Measurements from ENCODE around the gene CBLN3.

The CBLN3 gene

DNA sequence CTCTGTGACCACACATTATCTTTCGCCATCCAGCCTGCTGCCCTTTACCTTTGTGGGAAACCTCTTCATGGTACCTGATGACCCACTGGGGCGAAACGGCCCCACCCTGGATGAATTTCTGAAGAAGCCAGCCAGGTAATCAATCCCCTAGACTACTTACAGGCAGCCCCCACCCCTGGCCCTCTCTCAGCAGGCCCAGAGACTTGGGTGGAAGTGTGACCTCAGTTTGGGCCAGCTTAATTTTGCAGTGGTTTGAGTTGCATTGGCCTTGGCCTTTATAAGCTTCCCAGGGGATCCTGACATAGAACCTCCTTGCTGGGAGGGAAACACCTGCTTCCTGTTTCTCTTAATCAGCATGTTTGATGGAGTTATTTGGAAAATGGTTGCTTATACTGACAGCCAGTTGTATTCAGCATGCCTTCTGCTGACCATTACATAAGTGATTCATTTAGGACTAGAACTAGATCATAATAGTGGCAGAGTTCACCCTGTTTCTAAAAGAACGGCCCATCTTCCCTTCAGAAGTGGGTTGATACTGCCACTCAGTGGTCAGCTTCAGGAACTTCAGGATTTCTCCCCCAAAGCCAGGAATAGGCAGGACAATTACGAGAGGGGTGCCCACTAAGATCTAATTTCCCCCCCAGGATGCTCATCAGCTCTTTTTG is 7.0 kb upstream of the CBLN3 start:
- no peaks in the 10 kb centered on the region for H3K9me3 ChIP-seq (ENCODE audit: low read depth, low read length)
- no peak overlapping the region for H3K9ac ChIP-seq (ENCODE audit: insufficient read length)
- no peak overlapping the region for H3K4me3 ChIP-seq
- TF ChIP-seq POLR2AphosphoS5 (IDR thresholded peaks at IDR 0.05; ENCODE audit: borderline replicate concordance, low read depth, low read length) (peak; percentile 37; the same call in 1 of the 2 replicates), EZH2 (IDR thresholded peaks at IDR 0.05) (no peak), FOXP2 (optimal IDR thresholded peaks at IDR 0.05; ENCODE audit: control extremely low read depth, extremely low read length, insufficient read depth) (no peak)
- no peak for DNase-seq (ENCODE audit: low read depth, low spot score)
- peaks cover 30% of the 10 kb centered on the region for H3K36me3 ChIP-seq (ENCODE audit: insufficient read depth, low read length)
- H3K27ac ChIP-seq: no peak overlapping the region

DNA sequence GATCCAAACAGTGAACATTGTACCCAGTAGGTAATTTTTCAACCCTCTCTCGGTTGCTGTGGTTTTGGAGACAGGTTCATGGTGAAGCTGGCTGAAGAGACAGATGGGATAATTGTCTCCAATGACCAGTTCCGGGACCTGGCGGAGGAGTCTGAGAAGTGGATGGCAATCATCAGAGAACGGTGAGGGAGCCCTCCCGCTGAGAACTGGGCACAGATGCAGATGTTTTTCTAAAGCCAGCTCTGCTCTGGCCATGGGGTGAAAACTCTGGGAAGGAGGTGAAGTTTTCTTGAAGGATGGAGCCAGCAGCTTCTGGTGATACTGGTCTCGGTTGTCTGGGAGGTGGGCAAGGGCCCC is 6.5 kb upstream of the CBLN3 start:
- H3K36me3 ChIP-seq (ENCODE audit: insufficient read depth, low read length): peaks cover 29% of the 10 kb centered on the region
- no peak for DNase-seq (ENCODE audit: low read depth, low spot score)
- no peak overlapping the region for H3K27ac ChIP-seq
- no peak overlapping the region for H3K4me3 ChIP-seq
- no peaks in the 10 kb centered on the region for H3K9me3 ChIP-seq (ENCODE audit: low read depth, low read length)
- TF ChIP-seq POLR2AphosphoS5 (IDR thresholded peaks at IDR 0.05; ENCODE audit: borderline replicate concordance, low read depth, low read length) (no peak), FOXP2 (optimal IDR thresholded peaks at IDR 0.05; ENCODE audit: control extremely low read depth, extremely low read length, insufficient read depth) (no peak), EZH2 (IDR thresholded peaks at IDR 0.05) (no peak)
- no peak overlapping the region for H3K9ac ChIP-seq (ENCODE audit: insufficient read length)

DNA sequence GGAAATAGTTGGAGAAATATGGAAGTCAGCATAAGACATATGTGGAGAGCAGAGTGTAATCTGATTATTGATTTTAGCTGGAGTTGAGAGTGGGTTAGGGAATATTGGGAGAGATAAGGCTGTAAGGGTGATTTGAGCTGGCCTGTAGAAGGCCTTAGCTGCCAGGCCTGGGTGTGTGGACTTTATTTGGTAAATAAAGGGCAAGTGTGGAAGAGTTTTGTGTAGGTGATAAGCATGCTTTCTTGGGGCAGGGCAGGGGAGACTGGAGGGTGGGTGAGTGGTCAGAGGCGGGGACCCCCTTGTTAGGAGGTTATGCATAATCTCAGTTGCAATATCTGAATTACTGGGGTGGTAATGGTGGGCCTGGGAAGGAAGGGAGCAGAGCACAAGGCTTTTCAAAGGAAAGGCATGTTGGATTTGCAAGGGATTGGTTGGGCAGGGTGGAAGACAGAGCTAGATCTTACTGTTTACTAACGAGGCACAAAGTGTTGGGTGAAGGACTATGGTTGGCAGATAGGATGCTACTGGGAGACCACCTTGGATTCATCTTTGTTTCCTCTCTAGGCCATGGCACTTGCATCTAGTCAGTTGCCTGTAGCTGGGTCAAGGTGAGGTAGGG is 5.8 kb upstream of the CBLN3 start:
- peaks cover 23% of the 10 kb centered on the region for H3K36me3 ChIP-seq (ENCODE audit: insufficient read depth, low read length)
- no peak overlapping the region for H3K9ac ChIP-seq (ENCODE audit: insufficient read length)
- DNase-seq (ENCODE audit: low read depth, low spot score): no peak
- H3K27ac ChIP-seq: no peak overlapping the region
- no peaks in the 10 kb centered on the region for H3K9me3 ChIP-seq (ENCODE audit: low read depth, low read length)
- H3K4me3 ChIP-seq: no peak overlapping the region
- TF ChIP-seq EZH2 (IDR thresholded peaks at IDR 0.05): no peak
- no peak for TF ChIP-seq FOXP2 (optimal IDR thresholded peaks at IDR 0.05; ENCODE audit: control extremely low read depth, extremely low read length, insufficient read depth)
- no peak for TF ChIP-seq POLR2AphosphoS5 (IDR thresholded peaks at IDR 0.05; ENCODE audit: borderline replicate concordance, low read depth, low read length)

DNA sequence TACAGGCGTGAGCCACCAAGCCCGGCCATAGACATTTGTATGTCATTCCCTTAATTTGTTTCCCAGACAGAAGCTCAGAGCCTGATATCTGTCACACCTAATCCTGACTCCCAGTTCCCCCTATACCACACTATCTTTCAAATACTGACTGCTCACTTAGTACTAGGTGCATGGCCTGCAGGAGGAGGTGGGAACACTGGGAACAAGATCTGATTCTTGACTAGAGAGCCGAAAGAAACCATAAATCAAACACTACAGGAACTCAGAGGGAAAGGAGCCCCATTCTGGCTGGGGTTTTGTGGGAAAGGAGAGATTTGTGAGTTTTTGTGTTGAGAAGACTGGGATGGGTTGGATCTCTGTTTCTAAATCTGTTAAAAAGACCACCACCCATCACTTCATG is 5.2 kb upstream of the CBLN3 start:
- TF ChIP-seq POLR2AphosphoS5 (IDR thresholded peaks at IDR 0.05; ENCODE audit: borderline replicate concordance, low read depth, low read length): no peak
- H3K36me3 ChIP-seq (ENCODE audit: insufficient read depth, low read length): peaks cover 17% of the 10 kb centered on the region
- H3K9me3 ChIP-seq (ENCODE audit: low read depth, low read length): no peaks in the 10 kb centered on the region
- no peak overlapping the region for H3K9ac ChIP-seq (ENCODE audit: insufficient read length)
- H3K27ac ChIP-seq: no peak overlapping the region
- no peak overlapping the region for H3K4me3 ChIP-seq
- DNase-seq (ENCODE audit: low read depth, low spot score): no peak

DNA sequence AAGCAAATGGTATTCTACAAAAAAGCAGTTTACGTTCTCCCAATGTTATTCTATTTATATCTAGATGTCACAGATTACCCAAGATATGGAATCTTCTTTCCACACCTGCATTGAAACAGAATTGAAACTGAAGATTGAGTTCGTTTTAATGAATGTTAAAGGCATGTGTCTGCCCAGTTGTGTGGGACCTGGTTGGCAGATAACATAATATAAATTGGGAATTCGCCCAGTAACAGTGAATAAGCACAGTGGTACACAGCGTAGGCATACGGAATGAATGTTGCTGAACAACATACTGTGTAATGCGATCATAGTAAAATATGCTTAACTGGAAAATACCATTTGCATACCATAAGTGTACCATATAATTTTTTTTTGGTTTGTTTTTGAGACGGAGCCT is 4.6 kb upstream of the CBLN3 start:
- Histone ChIP-seq H3K27ac (no peak overlapping the region), H3K36me3 (ENCODE audit: insufficient read depth, low read length) (peaks cover 11% of the 10 kb centered on the region; the same call in 1 of the 2 replicates), H3K4me3 (no peak overlapping the region), H3K9me3 (ENCODE audit: low read depth, low read length) (no peaks in the 10 kb centered on the region), H3K9ac (ENCODE audit: insufficient read length) (no peak overlapping the region)
- no peak for TF ChIP-seq FOXP2 (optimal IDR thresholded peaks at IDR 0.05; ENCODE audit: control extremely low read depth, extremely low read length, insufficient read depth)
- no peak for TF ChIP-seq EZH2 (IDR thresholded peaks at IDR 0.05)
- no peak for TF ChIP-seq POLR2AphosphoS5 (IDR thresholded peaks at IDR 0.05; ENCODE audit: borderline replicate concordance, low read depth, low read length)
- no peak for DNase-seq (ENCODE audit: low read depth, low spot score)

DNA sequence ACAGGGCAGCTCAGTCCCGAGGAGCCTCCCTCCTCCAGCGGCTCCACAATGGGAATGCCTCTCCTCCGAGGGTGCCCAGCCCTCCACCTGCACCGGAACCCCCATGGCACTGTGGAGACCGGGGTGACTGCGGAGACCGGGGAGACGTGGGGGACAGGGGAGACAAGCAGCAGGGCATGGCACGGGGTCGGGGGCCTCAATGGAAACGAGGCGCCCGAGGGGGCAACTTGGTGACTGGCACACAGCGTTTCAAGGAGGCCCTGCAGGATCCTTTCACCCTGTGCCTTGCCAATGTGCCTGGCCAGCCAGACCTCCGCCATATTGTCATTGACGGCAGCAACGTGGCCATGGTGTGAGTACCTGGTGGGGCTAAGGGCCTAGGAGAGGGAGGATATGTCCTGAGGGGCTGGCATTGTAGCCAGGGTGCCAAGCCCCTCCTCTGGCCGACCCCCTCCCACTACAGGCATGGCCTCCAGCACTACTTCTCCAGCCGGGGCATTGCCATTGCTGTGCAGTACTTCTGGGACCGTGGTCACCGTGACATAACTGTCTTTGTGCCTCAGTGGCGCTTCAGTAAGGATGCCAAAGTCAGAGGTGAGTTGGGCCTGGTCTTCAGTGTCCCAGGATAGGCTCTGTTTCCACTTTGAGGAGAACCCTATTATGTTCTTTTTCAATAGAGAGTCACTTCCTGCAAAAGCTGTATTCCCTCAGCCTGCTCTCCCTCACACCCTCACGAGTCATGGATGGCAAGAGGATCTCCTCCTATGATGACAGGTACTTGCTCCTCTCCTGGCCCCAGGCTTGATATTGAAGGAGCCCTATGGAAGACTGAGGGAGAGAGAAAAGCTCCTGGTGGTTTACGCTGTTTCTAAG is 3.0 kb upstream of the CBLN3 start:
- H3K9me3 ChIP-seq (ENCODE audit: low read depth, low read length): no peaks in the 10 kb centered on the region
- H3K4me3 ChIP-seq: no peak overlapping the region
- TF ChIP-seq FOXP2 (optimal IDR thresholded peaks at IDR 0.05; ENCODE audit: control extremely low read depth, extremely low read length, insufficient read depth): no peak
- TF ChIP-seq POLR2AphosphoS5 (IDR thresholded peaks at IDR 0.05; ENCODE audit: borderline replicate concordance, low read depth, low read length): no peak
- TF ChIP-seq EZH2 (IDR thresholded peaks at IDR 0.05): no peak
- no peak overlapping the region for H3K9ac ChIP-seq (ENCODE audit: insufficient read length)
- H3K36me3 ChIP-seq (ENCODE audit: insufficient read depth, low read length): peaks cover 4% of the 10 kb centered on the region; the same call in 1 of the 2 replicates
- no peak for DNase-seq (ENCODE audit: low read depth, low spot score)
- no peak overlapping the region for H3K27ac ChIP-seq

DNA sequence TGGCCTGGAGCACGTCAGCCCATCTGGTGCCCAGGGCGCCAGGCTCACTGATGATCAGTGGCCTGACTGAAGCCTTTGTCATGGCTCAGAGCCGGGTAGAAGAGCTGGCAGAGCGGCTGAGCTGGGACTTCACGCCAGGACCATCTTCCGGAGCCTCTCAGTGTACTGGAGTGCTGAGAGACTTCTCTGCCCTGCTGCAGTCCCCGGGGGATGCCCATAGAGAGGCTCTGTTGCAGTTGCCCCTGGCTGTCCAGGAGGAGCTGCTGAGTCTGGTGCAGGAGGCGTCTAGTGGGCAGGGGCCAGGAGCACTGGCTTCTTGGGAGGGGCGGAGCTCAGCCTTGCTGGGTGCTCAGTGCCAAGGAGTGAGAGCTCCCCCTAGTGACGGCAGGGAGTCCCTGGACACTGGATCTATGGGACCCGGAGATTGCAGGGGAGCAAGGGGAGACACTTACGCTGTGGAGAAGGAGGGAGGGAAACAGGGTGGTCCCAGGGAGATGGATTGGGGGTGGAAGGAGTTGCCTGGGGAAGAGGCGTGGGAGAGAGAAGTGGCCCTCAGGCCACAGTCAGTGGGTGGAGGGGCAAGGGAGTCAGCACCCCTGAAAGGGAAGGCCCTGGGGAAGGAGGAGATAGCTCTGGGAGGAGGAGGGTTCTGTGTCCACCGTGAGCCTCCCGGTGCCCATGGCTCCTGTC is 2.2 kb upstream of the CBLN3 start:
- Histone ChIP-seq H3K36me3 (ENCODE audit: insufficient read depth, low read length) (peaks cover 4% of the 10 kb centered on the region; the same call in 1 of the 2 replicates), H3K9me3 (ENCODE audit: low read depth, low read length) (no peaks in the 10 kb centered on the region), H3K4me3 (peak overlapping the region; percentile 82; the same call in 1 of the 2 replicates), H3K9ac (ENCODE audit: insufficient read length) (no peak overlapping the region), H3K27ac (no peak overlapping the region)
- no peak for TF ChIP-seq FOXP2 (optimal IDR thresholded peaks at IDR 0.05; ENCODE audit: control extremely low read depth, extremely low read length, insufficient read depth)
- peak; percentile 11; the same call in 1 of the 2 replicates for TF ChIP-seq POLR2AphosphoS5 (IDR thresholded peaks at IDR 0.05; ENCODE audit: borderline replicate concordance, low read depth, low read length)
- peak; percentile 61 for DNase-seq (ENCODE audit: low read depth, low spot score)

Data from SK-N-MC (cell line).